ENCODE results near the gene ZNF273.
A peak's percentile ranks its signal among the peaks of the same experiment; 100 is the strongest.
"Not testable (repeated sequence)": the region's sequence is repeated elsewhere in the genome, so short reads cannot be mapped to it uniquely, and the experiment has no call there.

ZNF273 gene

GRCh38 chr7:64890273-64890672, 12.8 kb upstream of the ZNF273 start:
- H3K4me3 Mint-ChIP-seq; ATAC-seq (ENCODE audit: low read depth); H3K27ac Mint-ChIP-seq; H3K36me3 Mint-ChIP-seq; H3K9me3 Mint-ChIP-seq; H3K4me1 Mint-ChIP-seq; DNase-seq (ENCODE audit: low spot score in 2 of 2): not testable (repeated sequence)
- H3K27me3 Mint-ChIP-seq = peaks cover 24% of the 10 kb centered on the region

GRCh38 chr7:64890761-64891362, 12.2 kb upstream of the ZNF273 start:
- Mint-ChIP-seq H3K27me3 (peaks cover 20% of the 10 kb centered on the region), H3K27ac (no peak overlapping the region), H3K4me3 (no peak overlapping the region), H3K9me3 (no peaks in the 10 kb centered on the region), H3K4me1 (peaks cover 10% of the 10 kb centered on the region), H3K36me3 (peaks cover 2% of the 10 kb centered on the region)
- ATAC-seq (ENCODE audit: low read depth) (no peak), DNase-seq (ENCODE audit: low spot score in 2 of 2) (no peak)

GRCh38 chr7:64891363-64892081, 11.6 kb upstream of the ZNF273 start:
- ATAC-seq (ENCODE audit: low read depth); H3K27ac Mint-ChIP-seq; DNase-seq (ENCODE audit: low spot score in 2 of 2); H3K36me3 Mint-ChIP-seq; H3K4me3 Mint-ChIP-seq; H3K9me3 Mint-ChIP-seq; H3K4me1 Mint-ChIP-seq: not testable (repeated sequence)
- H3K27me3 Mint-ChIP-seq = peaks cover 16% of the 10 kb centered on the region

GRCh38 chr7:64892116-64892515, 11.0 kb upstream of the ZNF273 start:
- Mint-ChIP-seq H3K27ac (no peak overlapping the region), H3K36me3 (peaks cover 2% of the 10 kb centered on the region), H3K27me3 (peaks cover 13% of the 10 kb centered on the region), H3K4me3 (no peak overlapping the region), H3K9me3 (no peaks in the 10 kb centered on the region), H3K4me1 (peaks cover 10% of the 10 kb centered on the region)
- ATAC-seq (ENCODE audit: low read depth) (no peak), DNase-seq (ENCODE audit: low spot score in 2 of 2) (no peak)

GRCh38 chr7:64892666-64893309, 10.3 kb upstream of the ZNF273 start:
- Mint-ChIP-seq H3K4me3 (no peak overlapping the region), H3K27ac (no peak overlapping the region), H3K4me1 (peaks cover 10% of the 10 kb centered on the region), H3K9me3 (no peaks in the 10 kb centered on the region), H3K27me3 (peaks cover 10% of the 10 kb centered on the region), H3K36me3 (peaks cover 2% of the 10 kb centered on the region)
- ATAC-seq (ENCODE audit: low read depth) = no peak
- no peak for DNase-seq (ENCODE audit: low spot score in 2 of 2)

- Mint-ChIP-seq H3K4me1 (peaks cover 5% of the 10 kb centered on the region), H3K4me3 (no peak overlapping the region), H3K27ac (no peak overlapping the region), H3K9me3 (no peaks in the 10 kb centered on the region), H3K27me3 (peaks cover 7% of the 10 kb centered on the region), H3K36me3 (no peaks in the 10 kb centered on the region)
- no peak for ATAC-seq (ENCODE audit: low read depth)
- no peak for DNase-seq (ENCODE audit: low spot score in 2 of 2)
These were observed 9.7 kb upstream of the ZNF273 start for GRCh38 chr7:64893401-64893800.

- DNase-seq (ENCODE audit: low spot score in 2 of 2); H3K27me3 Mint-ChIP-seq; ATAC-seq (ENCODE audit: low read depth); H3K36me3 Mint-ChIP-seq; H3K9me3 Mint-ChIP-seq: not testable (repeated sequence)
- H3K27ac Mint-ChIP-seq = peak overlapping the region; percentile 60
- H3K4me1 Mint-ChIP-seq = peaks cover 23% of the 10 kb centered on the region
- peak overlapping the region; percentile 77 for H3K4me3 Mint-ChIP-seq
These were observed 640 bp upstream of the ZNF273 start for GRCh38 chr7:64902461-64902805.

GRCh38 chr7:64904008-64904407, 935 bp downstream of the ZNF273 start:
- no peaks in the 10 kb centered on the region for H3K27me3 Mint-ChIP-seq
- H3K27ac Mint-ChIP-seq = peak overlapping the region; percentile 93
- H3K4me3 Mint-ChIP-seq = peak overlapping the region; percentile 96
- DNase-seq (ENCODE audit: low spot score in 2 of 2) (no peak), ATAC-seq (ENCODE audit: low read depth) (no peak)
- H3K36me3 Mint-ChIP-seq = no peaks in the 10 kb centered on the region
- H3K4me1 Mint-ChIP-seq = peaks cover 33% of the 10 kb centered on the region
- H3K9me3 Mint-ChIP-seq = no peaks in the 10 kb centered on the region

GRCh38 chr7:64905133-64905532, 2.1 kb downstream of the ZNF273 start:
- Mint-ChIP-seq H3K36me3 (peaks cover 4% of the 10 kb centered on the region), H3K4me1 (peaks cover 37% of the 10 kb centered on the region), H3K4me3 (no peak overlapping the region)

GRCh38 chr7:64905547-64905946, 2.5 kb downstream of the ZNF273 start:
- Mint-ChIP-seq H3K27ac (peak overlapping the region; percentile 24), H3K4me1 (peaks cover 40% of the 10 kb centered on the region), H3K27me3 (no peaks in the 10 kb centered on the region), H3K9me3 (no peaks in the 10 kb centered on the region), H3K36me3 (peaks cover 4% of the 10 kb centered on the region), H3K4me3 (peak overlapping the region; percentile 25)
- DNase-seq (ENCODE audit: low spot score in 2 of 2) = no peak
- no peak for ATAC-seq (ENCODE audit: low read depth)

More at GRCh38 chr7:64905133-64905532, 2.1 kb downstream of the ZNF273 start:
- ATAC-seq (ENCODE audit: low read depth) (no peak), DNase-seq (ENCODE audit: low spot score in 2 of 2) (no peak)
- H3K27me3 Mint-ChIP-seq = no peaks in the 10 kb centered on the region
- H3K9me3 Mint-ChIP-seq = no peaks in the 10 kb centered on the region
- peak overlapping the region; percentile 24 for H3K27ac Mint-ChIP-seq

- DNase-seq (ENCODE audit: low spot score in 2 of 2) (no peak), ATAC-seq (ENCODE audit: low read depth) (no peak)
- peak overlapping the region; percentile 62 for H3K27ac Mint-ChIP-seq
- H3K4me3 Mint-ChIP-seq = no peak overlapping the region
- H3K9me3 Mint-ChIP-seq = peaks cover 3% of the 10 kb centered on the region
- no peaks in the 10 kb centered on the region for H3K27me3 Mint-ChIP-seq
- peaks cover 42% of the 10 kb centered on the region for H3K4me1 Mint-ChIP-seq
- peaks cover 8% of the 10 kb centered on the region for H3K36me3 Mint-ChIP-seq
These were observed 4.7 kb downstream of the ZNF273 start for GRCh38 chr7:64907641-64908326.

GRCh38 chr7:64908358-64908757, 5.3 kb downstream of the ZNF273 start:
- no peak overlapping the region for H3K4me3 Mint-ChIP-seq
- no peaks in the 10 kb centered on the region for H3K27me3 Mint-ChIP-seq

GRCh38 chr7:64914557-64914956, 11.5 kb downstream of the ZNF273 start:
- no peak overlapping the region for H3K27ac Mint-ChIP-seq
- no peaks in the 10 kb centered on the region for H3K27me3 Mint-ChIP-seq
- H3K4me3 Mint-ChIP-seq = no peak overlapping the region
- peaks cover 13% of the 10 kb centered on the region for H3K4me1 Mint-ChIP-seq
- H3K36me3 Mint-ChIP-seq = peaks cover 29% of the 10 kb centered on the region
- peaks cover 3% of the 10 kb centered on the region for H3K9me3 Mint-ChIP-seq
- DNase-seq (ENCODE audit: low spot score in 2 of 2) (no peak), ATAC-seq (ENCODE audit: low read depth) (no peak)

More at GRCh38 chr7:64908358-64908757, 5.3 kb downstream of the ZNF273 start:
- DNase-seq (ENCODE audit: low spot score in 2 of 2) (no peak), ATAC-seq (ENCODE audit: low read depth) (no peak)
- H3K36me3 Mint-ChIP-seq = peaks cover 10% of the 10 kb centered on the region
- H3K9me3 Mint-ChIP-seq = peaks cover 3% of the 10 kb centered on the region
- H3K27ac Mint-ChIP-seq = peak overlapping the region; percentile 62
- H3K4me1 Mint-ChIP-seq = peaks cover 42% of the 10 kb centered on the region

- not testable (repeated sequence) for H3K9me3 Mint-ChIP-seq, H3K27ac Mint-ChIP-seq
- peaks cover 31% of the 10 kb centered on the region for H3K36me3 Mint-ChIP-seq
These were observed 12.2 kb downstream of the ZNF273 start for GRCh38 chr7:64915301-64915700.

More at GRCh38 chr7:64915301-64915700, 12.2 kb downstream of the ZNF273 start:
- H3K4me1 Mint-ChIP-seq; H3K4me3 Mint-ChIP-seq; DNase-seq (ENCODE audit: low spot score in 2 of 2); H3K27me3 Mint-ChIP-seq; ATAC-seq (ENCODE audit: low read depth): not testable (repeated sequence)
